Thoracic aorta (tissue), 2 donors: ENCODE measurements around the gene U2AF2. TPM values are rescaled to one million over a fixed set of nuclear protein-coding genes. Genes with fewer than 3 reads are reported as not detected.

Source experiments
- ATAC-seq: fragments of 150-250 bp; one replicate; pipeline ENCODE4 v1.8.0; 2017; ENCODE audit warnings: low read depth; ENCODE audit not compliant: insufficient number of reproducible peaks, low FRiP score
- DNase-seq: peaks from one replicate; pipeline ENCODE4 v3.0.0-alpha.2; 2020; ENCODE audit warnings: low spot score
- H3K27ac ChIP-seq, 2 donors: fragments of 200-600 bp; sonication (generic); 1 replicate in 1 of 2; 2 replicates in 1 of 2; pipeline ENCODE4 v1.5.1; 2016; ENCODE audit warnings: mild to moderate bottlenecking in 2 of 2, moderate library complexity in 2 of 2
- H3K27me3 ChIP-seq: fragments of 200-600 bp; sonication (generic); replicated peaks from 2 replicates; pipeline ENCODE4 v1.6.0; 2016; ENCODE audit warnings: mild to moderate bottlenecking; ENCODE audit not compliant: insufficient read depth
- H3K36me3 ChIP-seq: fragments of 200-600 bp; sonication (generic); one replicate; pipeline ENCODE4 v1.5.1; 2016
- H3K4me1 ChIP-seq, 2 donors: fragments of 200-600 bp; sonication (generic); 1 replicate in 1 of 2; 2 replicates in 1 of 2; pipeline versions ENCODE4 v1.5.1 to v1.6.0; 2016; ENCODE audit warnings: low read depth in 2 of 2, mild to moderate bottlenecking in 1 of 2; ENCODE audit not compliant: control insufficient read depth in 1 of 2
- H3K4me3 ChIP-seq: fragments of 200-600 bp; sonication (generic); 2 replicates; pipeline ENCODE4 v1.5.1; 2016; ENCODE audit warnings: mild to moderate bottlenecking
- H3K9me3 ChIP-seq: fragments of 200-600 bp; sonication (generic); 2 replicates; pipeline ENCODE4 v1.5.1; 2016
- total RNA-seq, 2 donors: library from RNA; depleted of rRNA; stranded (reverse); fragments of >200 nt; gene quantifications; one replicate each; pipeline versions ENCODE4 v1.1.0 to v1.2.3, GENCODE V29; 2016
- TF ChIP-seq, protein P1 (sequence below): fragments of 200-600 bp; sonication (generic); IDR thresholded peaks from one replicate; pipeline ENCODE4 v1.5.1; 2019; ENCODE audit warnings: antibody characterized with exemption

Gene U2AF2
- total RNA-seq, 2 donors from 2014 or later, result 77.3 to 106 TPM

DNA sequence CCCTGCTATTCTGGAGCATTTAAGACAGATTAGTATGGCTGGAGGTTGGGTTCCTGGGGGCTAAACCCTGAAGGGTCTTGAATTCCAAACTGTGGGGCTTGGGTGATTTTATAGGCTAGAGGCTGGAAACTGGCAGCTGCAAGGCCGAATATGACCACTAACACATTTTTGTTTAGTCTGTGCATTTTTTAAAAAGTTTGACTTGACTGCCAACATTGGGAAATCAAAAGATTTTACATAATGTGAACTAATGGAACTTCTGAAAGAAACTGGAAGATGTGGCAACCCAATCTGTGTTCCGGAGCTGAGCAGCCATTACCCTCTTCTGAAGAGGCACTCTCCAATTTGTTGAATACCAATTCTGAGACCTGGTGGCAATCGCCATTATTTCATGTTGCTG lies 35.5 kb upstream of the U2AF2 start:
- Histone ChIP-seq H3K27ac (no peak overlapping the region), H3K9me3 (no peaks in the 10 kb centered on the region), H3K4me1 (no peaks in the 10 kb centered on the region), H3K36me3 (peaks cover 28% of the 10 kb centered on the region), H3K27me3 (no peaks in the 10 kb centered on the region), H3K4me3 (no peak overlapping the region)
- TF ChIP-seq, protein P1, sequence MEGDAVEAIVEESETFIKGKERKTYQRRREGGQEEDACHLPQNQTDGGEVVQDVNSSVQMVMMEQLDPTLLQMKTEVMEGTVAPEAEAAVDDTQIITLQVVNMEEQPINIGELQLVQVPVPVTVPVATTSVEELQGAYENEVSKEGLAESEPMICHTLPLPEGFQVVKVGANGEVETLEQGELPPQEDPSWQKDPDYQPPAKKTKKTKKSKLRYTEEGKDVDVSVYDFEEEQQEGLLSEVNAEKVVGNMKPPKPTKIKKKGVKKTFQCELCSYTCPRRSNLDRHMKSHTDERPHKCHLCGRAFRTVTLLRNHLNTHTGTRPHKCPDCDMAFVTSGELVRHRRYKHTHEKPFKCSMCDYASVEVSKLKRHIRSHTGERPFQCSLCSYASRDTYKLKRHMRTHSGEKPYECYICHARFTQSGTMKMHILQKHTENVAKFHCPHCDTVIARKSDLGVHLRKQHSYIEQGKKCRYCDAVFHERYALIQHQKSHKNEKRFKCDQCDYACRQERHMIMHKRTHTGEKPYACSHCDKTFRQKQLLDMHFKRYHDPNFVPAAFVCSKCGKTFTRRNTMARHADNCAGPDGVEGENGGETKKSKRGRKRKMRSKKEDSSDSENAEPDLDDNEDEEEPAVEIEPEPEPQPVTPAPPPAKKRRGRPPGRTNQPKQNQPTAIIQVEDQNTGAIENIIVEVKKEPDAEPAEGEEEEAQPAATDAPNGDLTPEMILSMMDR, result no peak
- ATAC-seq, result no peak
- no peak for DNase-seq

DNA sequence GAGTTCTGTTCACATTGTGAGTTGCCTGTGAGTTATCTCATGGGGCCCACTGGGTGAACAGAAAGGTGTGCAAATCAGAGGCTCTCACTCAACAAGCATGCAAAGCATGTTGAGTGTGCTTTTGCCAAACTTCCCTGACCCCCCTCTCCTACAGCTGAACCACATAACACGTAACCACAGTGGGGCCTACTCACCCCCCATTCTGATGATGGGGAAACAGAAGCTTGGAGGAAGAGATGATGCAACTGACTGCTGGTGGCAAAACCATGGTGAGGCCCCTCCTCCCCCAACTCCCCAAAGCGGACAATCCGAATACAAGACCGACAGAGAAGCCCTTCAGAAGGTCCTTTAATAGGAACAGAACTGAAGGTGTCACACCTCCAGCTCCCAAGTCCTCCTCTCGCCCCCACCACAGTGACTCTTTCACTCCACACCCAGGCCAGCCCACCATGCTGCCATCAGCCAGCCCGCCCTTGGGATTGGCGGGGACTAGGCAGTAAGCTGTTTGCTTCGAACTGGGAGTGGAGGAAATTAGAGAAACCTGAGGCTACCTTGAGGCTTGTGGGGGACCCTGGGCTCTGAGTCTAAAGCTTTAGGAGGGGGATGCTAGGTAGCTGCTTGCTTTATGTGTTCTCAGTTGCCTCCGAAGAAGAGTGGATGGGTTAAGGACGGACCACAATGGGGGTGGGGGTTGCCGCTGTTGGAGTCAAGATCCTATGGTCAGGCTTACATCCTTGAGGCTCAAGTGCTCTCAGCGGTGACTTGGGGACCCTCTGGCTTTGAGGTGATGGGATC lies 34.2 kb upstream of the U2AF2 start:
- Histone ChIP-seq H3K9me3 (no peaks in the 10 kb centered on the region), H3K27me3 (no peaks in the 10 kb centered on the region), H3K4me1 (peaks cover 0 to 6% of the 10 kb centered on the region in 2 donors), H3K27ac (no peak overlapping the region), H3K36me3 (peaks cover 19% of the 10 kb centered on the region), H3K4me3 (no peak overlapping the region)
- ATAC-seq, result no peak
- TF ChIP-seq, protein P1, result no peak
- no peak for DNase-seq

DNA sequence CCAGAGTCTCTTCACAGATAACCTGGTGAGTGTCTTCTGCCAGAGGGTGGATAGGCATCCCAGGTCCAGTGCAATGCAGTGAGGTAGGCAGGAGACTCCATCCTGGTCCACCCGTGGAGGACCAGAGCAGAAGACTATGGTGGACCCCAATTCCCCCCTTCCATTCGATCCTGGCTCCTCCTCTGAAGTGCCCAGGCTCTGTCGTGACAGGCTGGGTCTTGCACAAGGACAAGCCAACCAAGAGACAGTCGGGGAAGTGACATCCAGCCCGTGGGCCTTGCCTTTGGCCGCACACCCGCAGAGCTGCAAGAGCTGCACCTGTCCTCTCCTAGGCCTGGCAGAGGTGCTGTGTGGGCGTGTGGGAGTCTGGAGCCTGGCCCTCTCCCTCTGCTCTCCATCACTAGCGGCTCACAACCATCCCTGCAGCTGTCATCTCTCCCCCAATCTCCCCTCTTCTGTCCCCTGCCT lies 33.6 kb upstream of the U2AF2 start:
- Histone ChIP-seq H3K4me1 (peaks cover 0 to 6% of the 10 kb centered on the region in 2 donors), H3K36me3 (peaks cover 13% of the 10 kb centered on the region), H3K4me3 (no peak overlapping the region), H3K9me3 (no peaks in the 10 kb centered on the region), H3K27me3 (no peaks in the 10 kb centered on the region), H3K27ac (no peak overlapping the region)
- TF ChIP-seq, protein P1, result no peak
- no peak for DNase-seq
- no peak for ATAC-seq

DNA sequence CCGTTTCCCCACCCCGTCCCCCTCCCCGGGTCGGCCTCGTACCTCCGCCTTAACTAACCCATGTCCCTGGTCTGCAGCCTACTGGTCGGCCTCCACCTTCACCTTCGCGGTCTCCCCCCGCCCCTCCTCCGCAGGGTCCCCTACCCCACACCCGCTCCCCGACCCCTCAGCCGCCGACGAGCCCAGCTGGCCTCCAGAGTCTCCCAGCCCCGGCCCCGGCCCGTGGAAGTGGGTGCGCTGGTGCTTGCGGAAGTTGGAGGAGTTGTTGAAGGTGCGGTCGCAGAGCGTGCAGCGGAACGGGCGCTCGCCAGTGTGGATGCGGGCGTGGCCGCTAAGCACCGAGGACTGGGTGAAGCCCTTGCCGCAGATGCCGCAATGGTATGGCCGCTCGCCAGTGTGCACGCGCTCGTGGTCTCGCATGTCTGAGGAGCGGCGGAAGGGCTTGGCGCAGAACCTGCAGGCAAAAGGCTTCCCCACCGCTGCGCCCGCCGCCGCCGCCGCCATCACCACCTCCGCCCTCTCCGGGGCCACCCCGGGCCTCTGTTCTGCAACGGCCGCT lies 33.1 kb upstream of the U2AF2 start:
- Histone ChIP-seq H3K36me3 (peaks cover 8% of the 10 kb centered on the region), H3K4me1 (peaks cover 0 to 6% of the 10 kb centered on the region in 2 donors), H3K4me3 (no peak overlapping the region), H3K9me3 (no peaks in the 10 kb centered on the region), H3K27ac (no peak overlapping the region), H3K27me3 (no peaks in the 10 kb centered on the region)
- no peak for DNase-seq
- TF ChIP-seq, protein P1, result no peak
- ATAC-seq, result no peak

DNA sequence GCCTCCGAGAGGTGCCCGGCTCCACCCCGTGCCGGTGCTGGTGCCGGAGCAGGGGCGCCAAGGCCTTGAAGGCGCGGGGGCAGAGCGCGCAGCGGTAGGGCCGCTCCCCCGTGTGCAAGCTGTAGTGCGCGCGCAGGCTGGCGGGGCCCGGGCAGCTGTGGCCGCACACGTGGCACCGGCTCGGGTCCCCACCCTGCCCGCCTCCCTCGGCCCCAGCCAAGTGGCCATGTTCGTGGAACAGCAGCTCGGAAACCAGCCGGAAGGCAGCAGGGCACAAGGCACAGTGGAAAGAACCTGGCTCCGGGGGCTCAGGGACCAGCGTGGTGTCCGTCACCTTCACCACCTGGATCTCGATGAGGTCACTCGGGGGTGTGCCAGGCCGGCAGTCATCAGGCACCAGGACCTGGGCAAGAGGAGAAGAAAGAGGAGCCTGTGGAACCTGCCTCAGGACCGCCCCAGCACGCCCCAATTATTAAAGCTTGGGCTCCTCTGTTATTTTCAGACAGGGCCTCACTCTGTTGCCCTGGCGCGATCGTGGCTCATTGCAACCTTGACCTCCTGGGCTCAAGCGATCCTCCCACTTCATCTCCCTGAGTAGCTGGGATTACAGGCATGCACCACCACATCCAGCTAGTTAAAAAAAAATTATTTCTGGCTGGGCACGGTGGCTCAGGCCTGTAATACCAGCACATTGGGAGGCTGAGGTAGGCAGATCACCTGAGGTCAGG lies 32.4 kb upstream of the U2AF2 start:
- Histone ChIP-seq H3K36me3 (peaks cover 5% of the 10 kb centered on the region), H3K4me3 (no peak overlapping the region), H3K9me3 (no peaks in the 10 kb centered on the region), H3K27me3 (no peaks in the 10 kb centered on the region), H3K4me1 (peaks cover 0 to 6% of the 10 kb centered on the region in 2 donors), H3K27ac (no peak overlapping the region)
- ATAC-seq (no peak), DNase-seq (no peak)
- TF ChIP-seq, protein P1, result no peak
